GM18508 (cell line): ENCODE measurements around the gene CCDC18.
"Not testable (repeated sequence)": the region's sequence is repeated elsewhere in the genome, so short reads cannot be mapped to it uniquely, and the experiment has no call there.

ENCODE experiments used
- ATAC-seq: cut with Tn5 transposase; IDR thresholded peaks from one replicate; pipeline ENCODE4 v1.9.1; 2021; ENCODE audit warnings: moderate number of reproducible peaks; ENCODE audit not compliant: insufficient read depth, unreplicated experiment

Gene CCDC18

GRCh38 chr1:93180723-93181613 lies at the start of gene CCDC18:
Gene CCDC18 (plus strand): TSS chr1:93180724. CDS start chr1:93183362, 2,638 bp downstream.
- ATAC-seq = peak; percentile 1

GRCh38 chr1:93132638-93133037 lies 47.9 kb upstream of the CCDC18 start:
- ATAC-seq = no peak

GRCh38 chr1:93136445-93136844 lies 44.1 kb upstream of the CCDC18 start:
- no peak for ATAC-seq

- ATAC-seq = no peak
Measured at GRCh38 chr1:93137604-93138292, 42.8 kb upstream of the CCDC18 start.

GRCh38 chr1:93140106-93140505 lies 40.4 kb upstream of the CCDC18 start:
- ATAC-seq = no peak

GRCh38 chr1:93142161-93142560 lies 38.4 kb upstream of the CCDC18 start:
- ATAC-seq = no peak

- ATAC-seq = no peak
Measured at GRCh38 chr1:93143136-93143535, 37.4 kb upstream of the CCDC18 start.

- no peak for ATAC-seq
Measured at GRCh38 chr1:93143769-93144168, 36.8 kb upstream of the CCDC18 start.

GRCh38 chr1:93148001-93148400 lies 32.5 kb upstream of the CCDC18 start:
- no peak for ATAC-seq

- no peak for ATAC-seq
Measured at GRCh38 chr1:93150729-93151128, 29.8 kb upstream of the CCDC18 start.

GRCh38 chr1:93151474-93151873 lies 29.1 kb upstream of the CCDC18 start:
- ATAC-seq = no peak

GRCh38 chr1:93152835-93153234 lies 27.7 kb upstream of the CCDC18 start:
- no peak for ATAC-seq

- ATAC-seq = no peak
Measured at GRCh38 chr1:93154898-93155297, 25.6 kb upstream of the CCDC18 start.

- no peak for ATAC-seq
Measured at GRCh38 chr1:93155335-93155734, 25.2 kb upstream of the CCDC18 start.

- no peak for ATAC-seq
Measured at GRCh38 chr1:93159337-93159736, 21.2 kb upstream of the CCDC18 start.

GRCh38 chr1:93163314-93163713 lies 17.2 kb upstream of the CCDC18 start:
- ATAC-seq = not testable (repeated sequence)

- no peak for ATAC-seq
Measured at GRCh38 chr1:93164816-93165215, 15.7 kb upstream of the CCDC18 start.

- ATAC-seq = not testable (repeated sequence)
Measured at GRCh38 chr1:93165895-93166294, 14.6 kb upstream of the CCDC18 start.

GRCh38 chr1:93167006-93167405 lies 13.5 kb upstream of the CCDC18 start:
- ATAC-seq = no peak

GRCh38 chr1:93170141-93170678 lies 10.3 kb upstream of the CCDC18 start:
- ATAC-seq = not testable (repeated sequence)

- no peak for ATAC-seq
Measured at GRCh38 chr1:93171549-93172034, 8.9 kb upstream of the CCDC18 start.
